Measurements from ENCODE around the gene PUSL1.

Gene PUSL1

DNA sequence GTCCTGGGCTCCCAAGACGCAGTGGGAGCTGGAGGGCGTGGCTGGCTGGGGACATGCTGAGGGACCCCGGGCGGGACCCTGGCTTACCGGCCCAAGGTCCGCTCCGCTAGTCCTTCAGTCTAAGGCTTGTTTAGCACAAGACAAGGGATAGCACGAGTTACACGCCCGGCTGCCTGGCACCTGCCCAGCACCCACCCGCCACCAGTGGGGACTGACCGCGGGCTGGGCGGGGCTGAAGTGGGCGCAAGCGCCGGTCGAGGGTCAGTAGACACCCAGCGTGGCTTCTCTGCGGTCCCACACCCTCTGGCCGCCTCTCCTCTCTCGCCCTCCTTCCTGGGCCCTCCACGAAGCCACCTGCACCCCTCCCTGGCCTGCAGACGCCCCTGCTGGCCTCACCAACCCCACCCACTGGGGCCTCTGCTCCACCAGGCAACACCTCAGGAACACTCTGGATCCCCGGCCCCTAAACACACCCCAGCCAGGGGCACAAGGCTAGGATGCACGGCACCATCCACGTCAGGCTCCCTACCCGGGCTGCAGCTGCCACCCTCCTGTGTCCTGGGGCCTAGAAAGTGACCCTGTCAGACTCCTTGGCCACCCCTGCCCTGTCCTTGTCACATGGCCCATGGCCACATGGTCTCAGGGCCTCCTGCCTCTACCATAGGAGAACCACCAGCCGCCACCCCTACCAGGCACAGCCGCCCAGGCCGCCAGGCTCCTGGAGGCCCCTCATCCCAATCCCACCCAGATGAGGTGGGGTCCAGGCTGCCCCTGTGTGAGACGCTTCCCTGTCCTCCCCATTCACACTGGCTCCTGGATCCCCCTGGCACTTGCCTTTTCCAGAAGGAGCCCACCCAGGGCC lies 28.8 kb downstream of the PUSL1 start:
- FAIRE-seq (no peak), DNase-seq (ENCODE audit: low spot score) (no peak)

DNA sequence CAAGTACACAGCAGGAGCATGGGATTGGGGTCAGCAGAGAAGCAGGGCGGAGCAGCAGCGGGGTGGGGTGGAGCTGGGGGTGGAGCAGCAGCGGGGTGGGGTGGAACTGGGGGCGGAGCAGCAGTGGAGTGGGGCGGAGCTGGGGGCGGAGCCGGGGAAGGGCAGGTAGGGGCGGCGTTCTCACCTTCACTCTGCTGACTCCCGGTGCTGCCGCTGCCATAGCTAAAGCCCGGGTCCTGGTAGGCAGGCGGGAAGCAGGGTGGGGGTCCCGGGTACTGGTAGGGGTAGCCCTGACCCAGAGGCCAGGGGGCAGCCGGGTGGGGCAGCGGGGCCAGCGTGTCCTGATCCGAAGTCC lies 29.4 kb downstream of the PUSL1 start:
- no peak for FAIRE-seq

DNA sequence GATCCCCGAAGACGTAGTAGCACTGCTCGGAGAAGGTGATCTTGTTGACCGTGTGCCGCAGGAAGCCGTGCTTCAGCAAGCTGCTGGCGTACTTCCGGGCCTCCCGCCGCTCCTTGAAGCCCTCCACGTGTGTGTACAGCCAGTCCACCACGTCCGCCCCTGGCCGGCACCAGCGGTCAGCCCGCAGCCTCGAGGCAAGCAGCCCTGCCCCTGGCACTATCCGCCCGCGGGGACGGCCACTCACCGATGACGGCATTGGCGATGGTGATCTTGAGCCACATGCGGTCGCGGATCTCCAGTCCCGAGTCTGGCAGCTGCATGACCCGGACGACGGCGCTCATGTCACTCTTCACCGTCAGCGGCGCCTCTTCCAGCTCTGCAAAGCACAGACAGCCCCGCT lies 29.9 kb downstream of the PUSL1 start:
- FAIRE-seq (no peak), DNase-seq (ENCODE audit: low spot score) (no peak)

More for the DNA sequence above, 29.4 kb downstream of the PUSL1 start:
- DNase-seq (ENCODE audit: low spot score) = no peak

DNA sequence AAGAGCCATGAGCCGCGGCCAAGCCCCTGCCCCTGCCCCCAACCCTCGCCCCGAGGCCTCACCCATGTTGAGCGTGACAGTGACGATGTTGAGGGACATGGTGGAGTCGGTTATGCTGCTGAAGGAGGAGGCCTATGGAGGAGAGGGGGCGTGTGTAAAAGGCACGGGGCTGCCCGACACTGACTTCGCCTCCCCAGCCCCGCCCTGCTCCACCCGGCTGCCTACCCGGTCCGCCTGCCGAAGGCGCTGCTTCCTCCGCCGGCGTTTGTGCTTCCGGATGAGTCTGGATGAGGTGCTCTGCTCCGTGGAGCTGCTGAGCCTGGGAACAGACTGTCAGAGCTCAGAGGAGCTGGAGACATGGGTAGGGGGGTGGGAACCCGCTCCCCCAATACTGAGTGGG lies 31.8 kb downstream of the PUSL1 start:
- FAIRE-seq = no peak

DNA sequence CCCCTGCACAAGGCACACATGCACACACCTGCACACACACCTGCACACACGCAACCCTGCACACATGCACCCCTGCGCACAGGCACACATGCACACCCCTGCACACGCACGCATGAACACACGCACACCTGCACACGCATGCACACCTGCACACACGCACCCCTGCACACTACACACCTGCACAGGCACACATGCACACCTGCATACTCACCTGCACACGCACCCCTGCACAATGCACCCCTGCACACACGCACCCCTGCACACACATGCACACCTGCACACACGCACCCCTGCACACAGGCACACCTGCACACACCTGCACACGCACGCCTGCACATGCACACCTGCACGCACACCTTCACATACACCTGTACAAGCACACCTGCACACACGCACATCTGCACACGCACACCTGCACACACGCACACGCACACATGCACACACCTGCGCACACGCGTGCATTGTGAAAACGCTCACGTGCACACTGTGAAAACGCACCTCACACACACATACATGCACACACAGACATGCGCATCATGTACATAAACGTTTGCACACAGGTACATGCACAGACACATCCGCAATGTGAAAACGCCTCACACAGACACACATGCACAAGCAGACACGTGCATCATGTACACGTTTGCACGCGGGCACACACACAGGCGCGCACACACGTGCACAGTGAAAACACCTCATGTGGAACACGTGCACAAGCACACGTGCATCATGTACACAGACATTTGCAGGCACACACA lies 32.6 kb downstream of the PUSL1 start:
- DNase-seq (ENCODE audit: low spot score) = no peak
- FAIRE-seq = no peak

More for the DNA sequence above, 31.8 kb downstream of the PUSL1 start:
- no peak for DNase-seq (ENCODE audit: low spot score)

DNA sequence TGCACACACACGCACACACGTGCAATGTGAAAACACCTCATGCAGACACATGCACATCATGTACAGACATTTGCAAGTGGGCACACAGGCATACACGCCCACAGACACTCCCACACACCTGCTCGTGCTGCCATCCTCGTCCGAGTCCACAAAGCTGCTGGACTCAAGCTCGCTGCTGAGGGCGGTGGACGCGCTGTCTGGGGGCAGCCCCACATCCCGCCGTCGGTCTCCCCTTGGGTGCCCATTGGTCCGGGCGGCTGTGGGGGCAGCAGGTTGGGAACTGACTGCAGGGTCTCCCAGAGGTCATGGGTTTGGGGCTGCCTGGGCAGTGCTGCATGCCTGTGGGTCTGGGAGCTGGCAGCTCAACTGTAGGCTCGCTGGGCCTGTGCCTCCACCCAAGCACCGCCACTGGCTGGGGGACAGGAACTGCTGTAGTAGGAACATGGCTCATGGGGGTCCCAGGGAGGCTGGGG lies 33.2 kb downstream of the PUSL1 start:
- FAIRE-seq = no peak
- no peak for DNase-seq (ENCODE audit: low spot score)

DNA sequence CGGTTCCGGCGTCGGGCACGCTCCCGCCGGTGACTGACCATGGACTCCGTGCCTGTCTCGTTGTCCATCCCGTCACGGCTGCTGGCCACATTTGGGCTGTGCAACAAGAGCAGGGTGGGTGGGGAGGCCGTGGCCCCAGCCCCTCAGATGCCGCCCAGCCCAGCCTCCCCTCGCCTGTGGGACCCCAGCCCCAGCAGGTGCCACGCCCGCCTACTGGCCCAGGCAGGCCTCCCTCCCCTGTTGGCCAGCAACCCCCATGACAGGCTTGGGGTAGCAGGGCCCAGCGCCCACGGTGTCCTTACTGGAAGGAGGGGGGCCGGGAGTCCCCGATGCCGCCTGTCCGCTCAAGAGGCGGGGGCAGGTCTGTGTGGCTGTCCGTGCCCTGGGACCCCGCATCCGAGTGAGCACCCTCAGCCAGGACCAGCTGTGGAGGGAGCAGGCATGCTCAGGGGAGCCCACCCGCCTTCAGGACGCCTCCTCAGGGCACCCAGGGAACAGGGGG lies 33.7 kb downstream of the PUSL1 start:
- no peak for FAIRE-seq
- DNase-seq (ENCODE audit: low spot score) = no peak

DNA sequence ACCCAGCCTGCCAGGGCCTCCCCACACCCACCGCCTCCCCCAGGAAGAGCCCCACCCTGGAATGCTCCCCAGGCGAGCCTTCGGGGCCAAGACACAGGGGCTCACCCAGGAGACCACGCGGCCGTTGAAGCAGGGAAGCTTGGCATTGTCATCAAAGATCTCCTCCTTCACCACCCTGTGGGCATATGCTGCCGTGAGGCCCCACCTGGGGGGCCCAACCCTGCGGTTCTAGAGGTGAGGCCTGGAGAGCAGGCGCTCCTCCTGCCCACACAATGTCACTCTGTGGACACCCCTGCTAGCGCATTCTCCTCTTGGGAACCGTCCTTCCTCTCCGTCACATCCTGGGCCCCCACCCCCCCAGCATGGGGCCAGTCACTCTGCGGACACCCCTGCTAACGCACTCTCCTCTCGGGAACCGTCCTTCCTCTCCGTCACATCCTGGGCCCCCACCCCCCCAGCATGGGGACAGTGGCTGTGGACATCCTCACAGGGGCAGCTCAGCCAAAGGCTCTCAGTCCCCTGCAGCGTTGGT lies 34.3 kb downstream of the PUSL1 start:
- no peak for DNase-seq (ENCODE audit: low spot score)
- no peak for FAIRE-seq

DNA sequence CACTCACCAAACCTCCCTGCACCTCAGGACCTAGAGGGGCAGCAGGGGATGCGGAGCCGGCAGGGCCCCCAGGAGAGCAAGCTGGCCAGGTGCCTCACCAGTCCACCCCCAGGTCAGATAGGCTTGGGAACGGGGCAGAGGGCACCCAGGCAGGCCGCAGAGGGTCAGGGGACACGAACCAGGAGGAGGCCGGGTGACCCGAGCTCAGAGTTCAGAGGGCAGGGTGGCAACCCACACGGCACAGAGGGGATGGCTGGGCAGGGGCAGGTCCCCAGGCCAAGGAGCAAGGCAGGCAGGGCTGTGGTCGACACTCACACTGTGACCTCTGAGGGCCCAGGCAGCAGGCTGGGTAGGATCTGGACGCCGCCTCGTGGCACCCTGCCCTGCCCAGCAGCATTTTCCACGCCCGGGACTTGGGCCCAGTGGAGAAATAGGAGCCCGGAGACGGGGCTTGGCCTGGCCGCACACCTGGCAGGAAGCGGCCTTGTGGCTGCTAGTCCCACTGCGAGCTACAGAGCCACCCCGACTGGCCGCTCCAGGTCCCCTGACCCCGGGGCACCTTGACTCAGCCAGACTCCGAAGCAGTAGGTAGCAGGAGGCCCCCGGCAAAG lies 35.5 kb downstream of the PUSL1 start:
- no peak for DNase-seq (ENCODE audit: low spot score)
- FAIRE-seq = no peak

DNA sequence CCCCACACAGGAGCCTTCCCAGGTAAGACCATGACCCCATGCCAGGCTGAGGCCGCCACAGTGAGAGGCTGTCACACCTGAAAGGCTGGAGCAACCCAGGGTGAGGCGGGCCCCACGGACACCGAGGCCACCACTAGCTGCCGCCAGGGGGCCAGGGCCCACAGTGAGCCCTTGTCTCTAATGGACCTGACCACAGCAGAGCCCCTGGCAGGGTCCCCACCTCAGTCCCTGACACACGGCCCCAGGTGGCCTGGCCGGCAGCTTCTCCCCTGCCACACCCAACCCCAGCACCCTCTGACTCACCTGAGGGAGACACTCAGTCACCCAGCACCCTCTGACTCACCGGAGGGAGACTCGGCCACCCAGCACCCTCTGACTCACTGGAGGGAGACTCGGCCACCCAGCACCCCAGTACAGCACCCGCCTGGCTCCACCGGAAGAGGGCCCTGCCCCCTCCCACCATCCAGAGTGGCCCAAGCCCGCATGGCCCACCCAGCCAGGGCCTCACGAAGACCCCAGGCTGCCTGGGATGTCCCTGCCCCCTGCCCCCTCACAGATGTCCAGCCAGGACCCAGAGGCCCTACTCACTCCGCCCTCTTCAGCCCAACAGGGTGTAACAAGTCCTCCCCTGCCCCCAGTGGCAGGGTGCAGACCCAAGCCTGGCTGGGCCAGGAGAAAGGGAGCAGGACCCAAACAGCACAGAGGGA lies 36.4 kb downstream of the PUSL1 start:
- peak; percentile 90 for DNase-seq (ENCODE audit: low spot score)
- peak; percentile 78 for FAIRE-seq

DNA sequence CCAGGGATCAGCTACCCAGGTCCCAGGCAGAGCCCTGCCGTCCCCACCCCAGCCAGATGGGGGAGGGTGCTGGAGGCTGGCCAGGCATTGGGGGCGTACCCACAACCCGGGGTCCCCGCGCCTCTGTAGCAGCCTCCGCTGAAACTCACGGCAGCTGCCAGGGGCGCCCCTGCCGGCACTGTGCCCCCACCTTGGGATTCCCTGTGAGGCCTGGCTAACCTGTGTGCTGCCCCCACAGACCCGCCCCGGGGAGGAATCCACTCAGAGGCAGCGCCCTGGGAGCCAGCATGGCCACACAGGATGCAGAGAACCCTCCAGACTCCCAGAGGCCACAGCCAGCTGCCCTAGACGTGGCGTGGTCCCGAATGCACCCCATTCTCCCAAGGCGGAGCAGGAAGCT lies 37.0 kb downstream of the PUSL1 start:
- no peak for FAIRE-seq

DNA sequence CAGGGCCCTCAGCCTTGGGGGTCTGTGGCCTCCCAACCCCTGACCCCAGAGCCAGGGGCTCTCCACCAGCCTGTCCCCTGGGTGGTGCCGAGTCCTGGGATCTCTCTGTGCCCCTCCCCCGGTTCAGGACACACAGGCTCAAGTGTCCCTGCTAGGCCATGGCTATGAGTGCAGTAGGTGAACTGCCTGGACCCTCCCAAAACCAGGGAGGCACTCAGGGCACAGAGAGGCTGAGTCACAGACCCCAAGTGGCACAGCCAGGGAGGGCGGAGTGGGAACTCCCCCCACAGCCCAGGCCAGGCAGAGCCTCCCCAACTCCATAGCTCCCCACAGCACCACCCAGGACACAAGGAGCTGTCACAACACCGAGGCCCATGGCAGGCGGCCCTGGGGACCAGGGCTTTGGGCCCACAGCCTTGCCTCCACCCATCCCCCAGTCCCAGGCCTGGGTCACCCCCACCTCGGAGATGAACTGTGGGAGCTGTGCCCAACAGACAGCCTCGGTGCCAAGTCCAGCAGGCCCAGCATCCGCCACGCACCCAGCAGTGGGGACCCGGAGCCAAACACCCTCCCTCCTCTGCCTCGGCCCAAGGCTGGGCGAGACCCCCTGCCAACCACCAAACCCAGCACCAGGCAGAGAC lies 37.6 kb downstream of the PUSL1 start:
- DNase-seq (ENCODE audit: low spot score) (no peak), FAIRE-seq (no peak)

More for the DNA sequence above, 37.0 kb downstream of the PUSL1 start:
- DNase-seq (ENCODE audit: low spot score) = no peak

DNA sequence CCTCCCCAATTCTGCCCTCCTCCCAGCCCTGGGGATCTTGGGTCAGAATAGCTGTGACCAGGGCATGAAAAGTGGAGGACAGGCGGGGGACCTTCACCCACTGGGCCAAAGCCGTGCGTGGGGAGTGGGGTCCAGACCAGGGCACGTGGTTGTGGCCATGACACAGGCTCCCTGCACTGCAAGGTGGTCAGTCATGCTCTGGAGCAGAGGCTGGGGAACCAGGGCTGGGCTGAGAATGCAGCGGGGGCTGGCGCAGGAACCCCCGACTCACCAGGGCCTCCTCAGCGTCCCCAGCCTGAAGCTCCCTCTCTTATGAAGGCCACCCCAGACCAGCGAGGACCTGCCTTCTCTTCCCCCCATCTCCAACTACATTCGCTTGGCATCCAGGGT lies 38.1 kb downstream of the PUSL1 start:
- DNase-seq (ENCODE audit: low spot score) (no peak), FAIRE-seq (no peak)

DNA sequence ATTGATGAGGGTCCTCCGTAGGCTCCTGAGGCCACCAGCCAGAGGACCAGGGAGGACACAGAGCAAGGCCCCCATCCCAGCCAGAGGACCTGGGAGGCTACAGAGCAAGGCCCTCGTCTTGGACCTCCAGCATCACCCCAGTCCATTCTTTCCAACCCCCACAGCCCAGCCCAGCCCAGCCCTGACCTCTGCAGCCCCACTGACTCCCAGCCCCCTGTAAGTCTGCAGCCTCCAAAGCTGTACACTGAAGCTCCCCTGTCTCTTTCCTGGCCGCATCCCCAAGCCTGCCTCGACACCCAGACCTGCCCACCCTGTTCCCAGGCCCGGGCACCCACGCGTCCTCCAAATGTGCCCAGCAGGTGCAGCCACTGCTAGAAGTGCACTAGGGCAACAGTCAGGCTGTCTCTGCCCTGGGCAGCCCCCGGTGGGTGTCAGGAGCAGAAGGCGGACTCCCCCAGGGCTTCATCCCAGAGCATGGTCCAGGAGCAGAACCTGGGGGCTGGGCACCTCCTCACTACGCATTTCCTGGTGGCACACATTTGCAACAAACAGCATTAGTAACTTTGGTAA lies 38.7 kb downstream of the PUSL1 start:
- DNase-seq (ENCODE audit: low spot score) = no peak
- no peak for FAIRE-seq

DNA sequence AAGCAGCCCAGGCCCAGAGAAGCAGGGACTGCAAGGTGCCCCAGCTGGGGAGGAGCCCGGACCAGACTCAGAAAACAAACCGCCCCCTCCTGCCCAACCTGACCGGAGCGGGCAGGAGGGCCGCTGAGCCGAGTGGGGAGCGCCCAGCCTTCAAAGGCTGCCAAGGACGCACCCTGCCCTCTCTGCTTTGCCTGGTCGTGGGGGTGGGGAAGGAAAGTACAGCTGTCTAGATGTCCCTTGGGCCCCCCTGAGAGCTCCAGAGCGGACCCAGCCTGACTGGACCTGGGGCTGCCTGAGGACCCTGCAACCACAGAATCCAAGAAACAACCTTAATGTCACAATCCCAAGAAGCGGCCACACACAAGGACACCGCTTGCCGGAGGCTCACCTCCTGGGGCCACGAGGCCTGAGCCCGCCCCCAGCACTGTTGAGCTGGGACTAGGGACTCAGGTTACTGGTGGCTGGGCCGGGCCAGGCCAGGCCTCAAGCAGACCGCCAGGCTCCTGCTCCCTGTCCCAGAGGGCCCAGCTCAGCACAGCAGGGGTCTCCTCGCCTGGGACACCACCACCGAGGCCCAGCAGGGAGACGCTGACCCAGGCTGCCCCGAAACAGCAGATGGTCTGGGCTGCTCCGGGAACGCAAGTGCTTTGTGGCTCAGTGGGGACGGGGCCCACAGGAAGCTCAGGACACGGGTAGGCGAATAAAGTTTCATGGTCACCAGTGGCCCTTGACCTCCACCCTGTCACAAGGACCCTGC lies 39.4 kb downstream of the PUSL1 start:
- DNase-seq (ENCODE audit: low spot score) = peak; percentile 50
- FAIRE-seq = no peak

DNA sequence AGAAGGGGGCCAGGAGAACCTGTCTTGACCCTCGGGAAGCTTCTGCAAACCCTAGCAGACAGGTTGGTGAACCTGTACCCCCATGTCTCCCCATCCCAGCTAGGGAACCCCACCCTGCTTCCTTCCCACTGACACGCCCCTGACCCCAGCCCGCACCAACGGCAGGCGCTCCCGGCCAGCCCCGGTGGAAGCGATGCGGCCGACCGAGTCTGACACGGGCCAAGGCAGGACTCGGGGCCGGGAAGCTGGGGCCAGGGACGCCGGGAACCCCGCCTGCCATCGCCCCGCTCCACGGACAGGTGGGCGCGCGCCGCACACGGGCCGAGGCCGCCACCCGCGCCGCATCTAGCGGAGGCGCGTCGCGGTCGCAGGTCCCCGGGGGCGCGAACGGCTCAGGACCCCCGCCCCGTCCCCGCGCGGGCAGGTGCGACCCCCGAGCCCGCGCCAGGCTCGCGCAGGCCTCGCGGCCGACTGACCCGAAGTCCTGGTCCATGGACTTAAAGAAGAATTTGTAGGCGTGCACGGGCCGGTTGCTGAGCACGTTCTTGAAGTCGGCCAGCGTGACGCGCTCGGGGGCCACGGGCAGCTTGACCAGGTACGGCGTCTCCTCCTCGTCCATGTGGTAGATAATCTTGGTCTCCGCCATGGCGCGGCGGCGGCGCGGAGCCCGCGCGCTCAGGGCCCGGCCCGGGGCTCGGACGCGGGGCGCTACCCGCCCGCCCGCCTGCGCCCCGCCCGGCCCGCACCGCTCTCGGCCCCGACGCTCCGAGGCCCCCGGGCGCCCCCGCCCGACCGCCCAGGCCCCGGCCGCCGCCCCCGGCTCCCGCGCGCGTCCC lies 40.2 kb downstream of the PUSL1 start:
- DNase-seq (ENCODE audit: low spot score) (peak; percentile 17), FAIRE-seq (no peak)

DNA sequence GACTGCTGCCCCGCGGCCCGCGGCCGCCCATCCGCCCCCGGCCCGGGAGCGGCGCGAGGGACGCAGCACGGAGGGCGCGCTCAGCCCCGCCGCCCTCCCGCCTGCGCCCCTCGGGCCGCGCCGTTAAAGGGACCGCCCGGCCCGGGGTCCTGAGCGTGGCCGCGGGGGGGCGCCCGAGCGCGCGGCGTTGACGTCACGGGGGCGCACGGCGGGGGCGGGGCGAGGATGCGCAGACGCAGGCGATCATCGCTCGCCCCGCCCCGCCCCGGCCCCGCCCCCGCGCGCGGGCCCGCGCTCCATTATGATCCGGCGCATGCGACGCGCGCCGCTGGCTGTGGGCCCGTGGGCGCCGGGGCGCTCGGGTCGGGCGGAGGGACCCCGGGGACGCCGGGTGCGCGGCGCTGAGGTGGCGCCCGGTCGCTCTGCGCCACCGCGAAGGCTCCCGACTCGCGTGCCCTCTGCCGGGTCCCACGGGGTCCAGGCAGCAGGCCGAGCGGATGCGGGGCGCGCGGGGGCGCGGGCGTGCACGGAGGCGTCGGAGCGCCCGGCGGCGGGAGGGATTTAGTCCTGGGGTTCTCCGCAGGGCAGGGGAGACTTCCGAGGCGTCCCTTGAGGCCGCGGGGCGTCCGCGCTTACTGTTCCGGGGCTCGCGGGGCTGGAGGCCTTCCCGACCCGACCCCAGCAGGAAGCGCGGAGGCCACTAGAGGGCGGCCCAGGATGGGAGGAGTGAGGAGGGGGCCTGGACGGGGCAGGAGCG lies 41.0 kb downstream of the PUSL1 start, which contains the start of gene DVL1:
DVL1 (minus strand) TSS at position 163 of the 757 bp plus-strand sequence. CDS start 353 bp downstream, outside the sequence.
- FAIRE-seq (no peak), DNase-seq (ENCODE audit: low spot score) (peak; percentile 24)

All from RCC 7860 (cell line).